GM19193 (cell line): Measurements from ENCODE around the gene RALGPS1.

Experiments
- POLR2A ChIP-seq: IDR thresholded peaks from 4 replicates; pipeline ENCODE4 v1.6.1; 2011; ENCODE audit not compliant: insufficient read depth, insufficient read length; ENCODE audit errors: extremely low read depth

Gene RALGPS1

GRCh38 chr9:127263237-127263636 lies 348.7 kb downstream of the RALGPS1 start:
- no peak for TF ChIP-seq POLR2A

- no peak for TF ChIP-seq POLR2A
Measured at GRCh38 chr9:127263664-127264063, 349.1 kb downstream of the RALGPS1 start.

- TF ChIP-seq POLR2A = no peak
Measured at GRCh38 chr9:127264462-127265219, 350.1 kb downstream of the RALGPS1 start, which contains the start of gene GARNL3. TSS of gene GARNL3 (plus strand) at chr9:127264774. CDS start at chr9:127264878, 104 bp downstream.

- no peak for TF ChIP-seq POLR2A
Measured at GRCh38 chr9:127267793-127268525, 353.4 kb downstream of the RALGPS1 start.

- TF ChIP-seq POLR2A = no peak
Measured at GRCh38 chr9:127269449-127269848, 354.9 kb downstream of the RALGPS1 start.
